Measurements from ENCODE around the gene STK11.

DNA sequence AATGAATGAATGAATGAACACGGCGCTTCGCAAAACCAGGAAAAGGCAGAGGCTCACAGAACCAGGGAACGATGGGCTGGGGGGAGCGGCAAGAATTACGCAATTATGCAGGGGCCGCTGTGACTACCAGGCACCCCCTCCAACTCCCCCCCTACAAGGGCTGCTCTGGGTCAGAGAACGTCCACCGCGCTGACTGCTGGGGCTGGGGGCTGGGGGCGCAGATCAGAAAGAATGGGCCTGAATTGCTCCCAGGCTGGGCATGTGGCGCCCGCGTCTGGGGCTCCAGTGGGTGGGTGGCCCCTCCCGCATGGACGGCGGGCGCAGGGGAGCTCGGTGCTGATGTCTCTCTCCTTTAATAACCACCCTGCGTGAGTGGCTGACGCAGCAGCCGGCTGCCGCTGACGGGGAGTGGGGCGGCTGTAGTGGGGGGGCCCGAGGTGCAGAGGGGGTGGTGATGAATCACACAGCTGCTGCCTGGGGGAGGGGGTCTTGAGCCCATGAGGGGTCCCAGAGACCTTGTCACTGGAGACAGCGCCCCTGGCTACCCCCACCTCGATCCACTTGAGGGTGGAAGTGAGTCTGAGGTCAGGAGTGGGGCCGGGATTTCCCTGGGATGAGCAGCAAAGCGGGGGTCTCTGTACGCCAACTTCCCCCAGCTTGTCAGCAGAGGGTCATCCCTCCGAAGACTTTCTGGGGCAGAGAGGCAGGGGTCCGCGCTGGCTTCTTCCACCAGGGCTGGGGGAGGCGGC is 62.1 kb downstream of the STK11 start:
- TF ChIP-seq MAX (IDR thresholded peaks at IDR 0.05; ENCODE audit: insufficient read depth, insufficient read length) (no peak), POLR2AphosphoS5 (IDR thresholded peaks at IDR 0.05; ENCODE audit: insufficient read depth, low read depth, low read length) (no peak), FOS (IDR thresholded peaks at IDR 0.05; ENCODE audit: borderline replicate concordance, insufficient read depth, low read length) (no peak), POLR2A (IDR thresholded peaks at IDR 0.05; ENCODE audit: low read depth, low read length) (no peak), EZH2 (IDR thresholded peaks at IDR 0.05; ENCODE audit: borderline replicate concordance, low read depth, low read length, severe bottlenecking) (no peak), GATA2 (IDR thresholded peaks at IDR 0.05; ENCODE audit: insufficient read depth, insufficient read length, low read depth, low read length) (no peak), MYC (IDR thresholded peaks at IDR 0.05; ENCODE audit: low read depth, low read length) (no peak), JUN (IDR thresholded peaks at IDR 0.05; ENCODE audit: borderline replicate concordance, insufficient read depth, insufficient read length, low read depth) (no peak)
- TF ChIP-seq, protein P1, sequence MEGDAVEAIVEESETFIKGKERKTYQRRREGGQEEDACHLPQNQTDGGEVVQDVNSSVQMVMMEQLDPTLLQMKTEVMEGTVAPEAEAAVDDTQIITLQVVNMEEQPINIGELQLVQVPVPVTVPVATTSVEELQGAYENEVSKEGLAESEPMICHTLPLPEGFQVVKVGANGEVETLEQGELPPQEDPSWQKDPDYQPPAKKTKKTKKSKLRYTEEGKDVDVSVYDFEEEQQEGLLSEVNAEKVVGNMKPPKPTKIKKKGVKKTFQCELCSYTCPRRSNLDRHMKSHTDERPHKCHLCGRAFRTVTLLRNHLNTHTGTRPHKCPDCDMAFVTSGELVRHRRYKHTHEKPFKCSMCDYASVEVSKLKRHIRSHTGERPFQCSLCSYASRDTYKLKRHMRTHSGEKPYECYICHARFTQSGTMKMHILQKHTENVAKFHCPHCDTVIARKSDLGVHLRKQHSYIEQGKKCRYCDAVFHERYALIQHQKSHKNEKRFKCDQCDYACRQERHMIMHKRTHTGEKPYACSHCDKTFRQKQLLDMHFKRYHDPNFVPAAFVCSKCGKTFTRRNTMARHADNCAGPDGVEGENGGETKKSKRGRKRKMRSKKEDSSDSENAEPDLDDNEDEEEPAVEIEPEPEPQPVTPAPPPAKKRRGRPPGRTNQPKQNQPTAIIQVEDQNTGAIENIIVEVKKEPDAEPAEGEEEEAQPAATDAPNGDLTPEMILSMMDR (IDR thresholded peaks at IDR 0.05; ENCODE audit: extremely low read depth in 1 of 2, insufficient read depth in 1 of 2, low read depth in 1 of 2, low read length in 2 of 2) = no peak
